OCI-LY1 (cell line): ENCODE measurements around the gene TEAD1.

Source experiments
- CTCF ChIP-seq: fragments of 200-600 bp; sonication (generic), shearing (Covaris generic); IDR thresholded peaks from 2 replicates; pipeline ENCODE4 v1.5.1; 2017; ENCODE audit warnings: mild to moderate bottlenecking, antibody characterized with exemption, low read length, moderate library complexity, mixed read lengths
- EZH2 ChIP-seq: fragments of 200-600 bp; sonication (generic), shearing (Covaris generic); IDR thresholded peaks from 2 replicates; pipeline ENCODE4 v1.8.0; 2017; ENCODE audit warnings: borderline replicate concordance, mixed run types, mild to moderate bottlenecking, antibody characterized with exemption, low read length, moderate library complexity, mixed read lengths

DNA sequence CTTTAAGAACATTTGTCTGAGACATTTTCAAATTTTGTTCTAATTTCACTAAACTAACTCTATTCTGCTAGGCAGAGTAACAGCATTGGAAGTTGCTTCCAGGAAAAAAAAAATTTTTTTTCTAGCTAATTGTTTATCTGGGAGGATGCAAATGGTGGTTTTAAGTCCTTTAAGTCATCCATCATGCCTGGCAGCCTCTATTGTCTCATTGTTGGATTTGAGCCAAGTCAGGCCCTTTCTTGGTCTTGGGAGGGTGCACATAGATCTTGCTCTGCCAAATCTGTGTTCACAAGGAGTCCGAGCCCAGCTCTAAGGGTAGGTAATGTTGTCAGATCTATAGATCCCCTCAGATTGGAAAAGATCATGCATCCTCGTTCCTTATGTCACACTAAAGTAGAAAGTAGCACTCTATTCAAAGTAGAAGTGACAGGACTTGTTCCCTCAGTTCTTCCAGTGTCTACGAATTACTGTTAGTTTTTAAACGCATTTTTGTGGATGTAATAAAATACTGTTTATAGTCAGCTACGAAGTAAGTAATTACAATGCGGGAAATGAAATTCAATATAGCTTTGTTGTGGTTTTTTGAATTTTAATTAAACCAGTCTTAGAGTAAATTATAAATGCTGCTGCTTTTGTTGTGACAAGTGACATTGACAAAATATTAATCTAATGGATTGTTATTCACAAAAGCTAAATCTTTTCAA, 168.9 kb downstream of the TEAD1 start:
- TF ChIP-seq CTCF (no peak), EZH2 (no peak)
